ENCODE measurements around the gene SGPL1. TPM values are rescaled to one million over a fixed set of nuclear protein-coding genes. Genes with fewer than 3 reads are reported as not detected.

SGPL1 gene
- total RNA-seq, 1 donor from 2014 or later, result 44.6 TPM

GRCh38 chr10:70833601-70834000 lies 17.9 kb downstream of the SGPL1 start:
- ATAC-seq (no peak), DNase-seq (ENCODE audit: low spot score) (no peak)
- intact Hi-C loops (cut with DNase I), result no loop called here

- DNase-seq (ENCODE audit: low spot score), result no peak
- intact Hi-C loops (cut with DNase I), result no loop called here
- ATAC-seq, result no peak
Observed at GRCh38 chr10:70834021-70834420, 18.3 kb downstream of the SGPL1 start.

GRCh38 chr10:70834441-70835151 lies 18.8 kb downstream of the SGPL1 start:
- intact Hi-C loops (cut with DNase I), result no loop called here
- DNase-seq (ENCODE audit: low spot score) (no peak), ATAC-seq (no peak)

GRCh38 chr10:70836319-70836718 lies 20.6 kb downstream of the SGPL1 start:
- intact Hi-C loops (cut with DNase I), result no loop called here
- no peak for DNase-seq (ENCODE audit: low spot score)
- no peak for ATAC-seq

- ATAC-seq, result no peak
- intact Hi-C loops (cut with DNase I), result no loop called here
- DNase-seq (ENCODE audit: low spot score), result no peak
Observed at GRCh38 chr10:70837660-70838059, 21.9 kb downstream of the SGPL1 start.

- DNase-seq (ENCODE audit: low spot score) (no peak), ATAC-seq (no peak)
- intact Hi-C loops (cut with DNase I), result no loop called here
Observed at GRCh38 chr10:70838270-70838805, 22.6 kb downstream of the SGPL1 start.

GRCh38 chr10:70840836-70841235 lies 25.1 kb downstream of the SGPL1 start:
- no peak for ATAC-seq
- intact Hi-C loops (cut with DNase I), result no loop called here
- DNase-seq (ENCODE audit: low spot score), result no peak

- intact Hi-C loops (cut with DNase I), result no loop called here
- ATAC-seq (no peak), DNase-seq (ENCODE audit: low spot score) (no peak)
Observed at GRCh38 chr10:70843333-70843732, 27.6 kb downstream of the SGPL1 start.

- intact Hi-C loops (cut with DNase I), result no loop called here
- ATAC-seq (no peak), DNase-seq (ENCODE audit: low spot score) (no peak)
Observed at GRCh38 chr10:70843776-70844489, 28.2 kb downstream of the SGPL1 start.

- intact Hi-C loops (cut with DNase I), result no loop called here
- ATAC-seq, result no peak
- no peak for DNase-seq (ENCODE audit: low spot score)
Observed at GRCh38 chr10:70845256-70845655, 29.5 kb downstream of the SGPL1 start.

GRCh38 chr10:70845816-70846215 lies 30.1 kb downstream of the SGPL1 start:
- ATAC-seq (no peak), DNase-seq (ENCODE audit: low spot score) (no peak)
- intact Hi-C loops (cut with DNase I), result no loop called here

GRCh38 chr10:70846795-70847194 lies 31.0 kb downstream of the SGPL1 start:
- ATAC-seq (no peak), DNase-seq (ENCODE audit: low spot score) (no peak)
- intact Hi-C loops (cut with DNase I), result no loop called here

GRCh38 chr10:70847659-70848360 lies 32.1 kb downstream of the SGPL1 start:
- intact Hi-C loops (cut with DNase I), result no loop called here
- ATAC-seq (no peak), DNase-seq (ENCODE audit: low spot score) (no peak)

GRCh38 chr10:70849582-70850016 lies 33.9 kb downstream of the SGPL1 start:
- DNase-seq (ENCODE audit: low spot score) (no peak), ATAC-seq (no peak)
- intact Hi-C loops (cut with DNase I), result no loop called here

- ATAC-seq, result no peak
- DNase-seq (ENCODE audit: low spot score), result no peak
Observed at GRCh38 chr10:70850097-70850496, 34.3 kb downstream of the SGPL1 start.

GRCh38 chr10:70851597-70852475 lies 36.1 kb downstream of the SGPL1 start:
- intact Hi-C loops (cut with DNase I), result no loop called here
- DNase-seq (ENCODE audit: low spot score) (no peak), ATAC-seq (no peak)

More at GRCh38 chr10:70850097-70850496, 34.3 kb downstream of the SGPL1 start:
- intact Hi-C loops (cut with DNase I), result no loop called here

- DNase-seq (ENCODE audit: low spot score) (no peak), ATAC-seq (no peak)
- intact Hi-C loops (cut with DNase I), result no loop called here
Observed at GRCh38 chr10:70853038-70853437, 37.3 kb downstream of the SGPL1 start.

GRCh38 chr10:70853457-70853856 lies 37.7 kb downstream of the SGPL1 start:
- DNase-seq (ENCODE audit: low spot score) (no peak), ATAC-seq (no peak)
- intact Hi-C loops (cut with DNase I), result no loop called here

GRCh38 chr10:70856454-70856853 lies 40.7 kb downstream of the SGPL1 start:
- ATAC-seq, result no peak

More at GRCh38 chr10:70856454-70856853, 40.7 kb downstream of the SGPL1 start:
- intact Hi-C loops (cut with DNase I), result no loop called here
- DNase-seq (ENCODE audit: low spot score), result no peak
